Stimulated activated naive CD4-positive, alpha-beta T cell treated with Interleukin-2 at 50 U/mL for 16 hours (primary cell): ENCODE data around the gene SNX9.
"Not testable (repeated sequence)": the region's sequence is repeated elsewhere in the genome, so short reads cannot be mapped to it uniquely, and the experiment has no call there.

Source experiments
- DNase-seq: peaks from one replicate; lab custom pipeline; 2025; lab: John Stamatoyannopoulos, UW

The SNX9 gene

GRCh38 chr6:157927011-157927410 is 104.0 kb downstream of the SNX9 start:
- DNase-seq = no peak

GRCh38 chr6:157928428-157928827 is 105.4 kb downstream of the SNX9 start:
- DNase-seq = no peak

- DNase-seq = no peak
Measured at GRCh38 chr6:157929076-157929475, 106.0 kb downstream of the SNX9 start.

GRCh38 chr6:157929765-157930319 is 106.8 kb downstream of the SNX9 start:
- DNase-seq = no peak

- no peak for DNase-seq
Measured at GRCh38 chr6:157935786-157936185, 112.7 kb downstream of the SNX9 start.

GRCh38 chr6:157937318-157937717 is 114.3 kb downstream of the SNX9 start:
- DNase-seq = no peak

GRCh38 chr6:157937916-157938315 is 114.9 kb downstream of the SNX9 start:
- DNase-seq = no peak

- peak; percentile 62 for DNase-seq
Measured at GRCh38 chr6:157940375-157941036, 117.5 kb downstream of the SNX9 start.

- DNase-seq = no peak
Measured at GRCh38 chr6:157941101-157941863, 118.2 kb downstream of the SNX9 start.

- DNase-seq = no peak
Measured at GRCh38 chr6:157942351-157942750, 119.3 kb downstream of the SNX9 start.

GRCh38 chr6:157943249-157943963 is 120.4 kb downstream of the SNX9 start:
- no peak for DNase-seq

GRCh38 chr6:157943964-157944283 is 120.9 kb downstream of the SNX9 start:
- DNase-seq = no peak

- peak; percentile 40 for DNase-seq
Measured at GRCh38 chr6:157944983-157945931, 122.2 kb downstream of the SNX9 start.

- DNase-seq = no peak
Measured at GRCh38 chr6:157946053-157946617, 123.1 kb downstream of the SNX9 start.

- no peak for DNase-seq
Measured at GRCh38 chr6:157946865-157947532, 124.0 kb downstream of the SNX9 start.

GRCh38 chr6:157950899-157951298 is 127.9 kb downstream of the SNX9 start:
- DNase-seq = not testable (repeated sequence)

- no peak for DNase-seq
Measured at GRCh38 chr6:157951828-157952227, 128.8 kb downstream of the SNX9 start.

- DNase-seq = no peak
Measured at GRCh38 chr6:157952861-157953351, 129.9 kb downstream of the SNX9 start.

GRCh38 chr6:157953580-157954091 is 130.6 kb downstream of the SNX9 start:
- no peak for DNase-seq
